ENCODE results near the gene UCKL1.

DNA sequence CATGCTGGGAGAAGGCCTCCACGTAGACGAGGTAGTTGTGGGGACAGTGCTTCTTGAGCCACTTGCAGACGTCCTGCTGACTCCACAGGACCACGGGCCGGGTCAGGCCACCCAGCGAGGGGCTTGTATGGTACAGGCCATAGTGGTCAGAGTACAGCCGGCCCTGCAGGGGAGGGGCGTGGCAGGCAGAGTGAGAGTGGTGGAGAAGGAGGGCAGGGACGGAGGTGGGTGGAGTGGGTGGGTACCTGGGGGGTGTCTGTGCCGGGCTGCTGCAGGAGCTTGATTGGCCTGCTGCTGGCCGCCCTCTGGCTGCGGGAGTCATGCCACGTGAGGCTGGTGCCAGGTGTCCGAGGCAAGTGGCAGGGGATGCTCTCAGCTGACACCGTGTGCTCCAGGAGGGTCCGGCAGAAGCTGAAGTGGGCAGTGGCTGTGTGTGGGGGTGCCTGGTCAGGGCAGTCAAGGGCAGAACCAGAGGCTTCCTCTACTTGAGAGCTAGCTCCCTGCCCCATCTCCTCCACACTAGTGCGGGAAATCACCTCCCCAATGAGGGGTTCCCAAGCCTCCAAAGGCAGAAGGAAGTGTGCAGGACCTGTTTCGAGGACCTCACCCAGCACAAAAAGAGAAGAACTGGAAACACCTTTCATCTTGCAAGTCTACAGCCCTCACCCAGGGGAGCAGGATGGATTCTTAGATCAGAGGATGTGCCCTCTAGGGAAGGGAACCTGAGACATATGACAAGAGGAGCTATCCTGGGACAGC, 20.9 kb upstream of the UCKL1 start:
- TF ChIP-seq, protein P1, sequence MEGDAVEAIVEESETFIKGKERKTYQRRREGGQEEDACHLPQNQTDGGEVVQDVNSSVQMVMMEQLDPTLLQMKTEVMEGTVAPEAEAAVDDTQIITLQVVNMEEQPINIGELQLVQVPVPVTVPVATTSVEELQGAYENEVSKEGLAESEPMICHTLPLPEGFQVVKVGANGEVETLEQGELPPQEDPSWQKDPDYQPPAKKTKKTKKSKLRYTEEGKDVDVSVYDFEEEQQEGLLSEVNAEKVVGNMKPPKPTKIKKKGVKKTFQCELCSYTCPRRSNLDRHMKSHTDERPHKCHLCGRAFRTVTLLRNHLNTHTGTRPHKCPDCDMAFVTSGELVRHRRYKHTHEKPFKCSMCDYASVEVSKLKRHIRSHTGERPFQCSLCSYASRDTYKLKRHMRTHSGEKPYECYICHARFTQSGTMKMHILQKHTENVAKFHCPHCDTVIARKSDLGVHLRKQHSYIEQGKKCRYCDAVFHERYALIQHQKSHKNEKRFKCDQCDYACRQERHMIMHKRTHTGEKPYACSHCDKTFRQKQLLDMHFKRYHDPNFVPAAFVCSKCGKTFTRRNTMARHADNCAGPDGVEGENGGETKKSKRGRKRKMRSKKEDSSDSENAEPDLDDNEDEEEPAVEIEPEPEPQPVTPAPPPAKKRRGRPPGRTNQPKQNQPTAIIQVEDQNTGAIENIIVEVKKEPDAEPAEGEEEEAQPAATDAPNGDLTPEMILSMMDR (IDR thresholded peaks at IDR 0.05) = no peak
- TF ChIP-seq TCF7L2 (IDR thresholded peaks at IDR 0.05; ENCODE audit: low read depth, low read length) = no peak
